Hematopoietic multipotent progenitor cell treated with erythropoietin and hydrocortisone succinate and interleukin-3 and kit ligand, for 15 days (in vitro differentiated cells): ENCODE measurements around the gene CITED2.
"Not testable (repeated sequence)": the region's sequence is repeated elsewhere in the genome, so short reads cannot be mapped to it uniquely, and the experiment has no call there.

Source experiments
- DNase-seq: peaks from one replicate; pipeline ENCODE4 v3.0.0-alpha.2; 2015; ENCODE audit warnings: low spot score

Gene CITED2, protein sequence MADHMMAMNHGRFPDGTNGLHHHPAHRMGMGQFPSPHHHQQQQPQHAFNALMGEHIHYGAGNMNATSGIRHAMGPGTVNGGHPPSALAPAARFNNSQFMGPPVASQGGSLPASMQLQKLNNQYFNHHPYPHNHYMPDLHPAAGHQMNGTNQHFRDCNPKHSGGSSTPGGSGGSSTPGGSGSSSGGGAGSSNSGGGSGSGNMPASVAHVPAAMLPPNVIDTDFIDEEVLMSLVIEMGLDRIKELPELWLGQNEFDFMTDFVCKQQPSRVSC

DNA sequence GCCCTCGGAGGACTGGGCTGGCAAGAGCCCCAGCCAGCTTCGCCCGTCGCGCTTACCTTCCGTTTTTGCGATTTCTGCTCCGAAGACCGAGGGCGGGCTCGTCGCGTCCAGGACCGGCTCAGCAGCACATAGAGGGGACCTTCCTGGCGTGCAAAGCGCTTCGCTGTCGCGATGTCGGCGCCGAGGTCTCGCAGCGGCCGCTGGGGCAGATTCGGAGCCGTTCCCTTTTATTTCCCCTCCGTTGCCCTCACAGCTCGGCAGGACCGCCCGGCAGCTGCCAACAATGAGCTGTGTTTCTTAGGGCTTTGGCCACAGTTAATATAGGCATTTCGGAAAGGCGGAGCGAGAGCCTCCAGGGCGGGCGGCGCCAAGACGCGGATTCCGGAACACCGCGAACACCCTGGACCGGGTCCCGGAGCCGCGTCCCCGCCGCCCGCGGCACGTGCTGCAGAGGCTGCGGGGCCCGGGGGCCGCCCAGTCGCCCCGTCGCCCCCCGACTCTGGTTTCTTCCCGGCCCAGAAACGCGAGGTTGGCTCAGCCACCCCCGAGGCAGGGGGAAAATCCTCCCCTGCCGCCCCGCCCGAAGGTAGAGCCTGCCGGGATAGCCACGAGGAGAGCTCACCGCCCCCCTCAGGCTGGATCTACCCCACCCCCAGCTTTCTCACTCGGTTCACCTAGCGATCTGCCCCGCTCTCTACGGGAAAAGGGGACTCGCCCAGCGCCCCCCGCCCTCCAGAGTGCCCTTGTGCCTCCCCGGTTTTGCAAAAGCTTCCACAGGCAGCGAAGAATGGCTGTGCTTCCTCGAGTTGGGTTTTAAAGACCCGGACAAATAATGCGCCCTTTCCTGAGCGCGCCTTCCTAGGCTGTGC, at the start of gene CITED2:
TSS of gene CITED2 (minus strand) at position 292 of the 869 bp plus-strand sequence. CDS start 704 bp downstream, outside the sequence.
- peak; percentile 95 for DNase-seq

DNA sequence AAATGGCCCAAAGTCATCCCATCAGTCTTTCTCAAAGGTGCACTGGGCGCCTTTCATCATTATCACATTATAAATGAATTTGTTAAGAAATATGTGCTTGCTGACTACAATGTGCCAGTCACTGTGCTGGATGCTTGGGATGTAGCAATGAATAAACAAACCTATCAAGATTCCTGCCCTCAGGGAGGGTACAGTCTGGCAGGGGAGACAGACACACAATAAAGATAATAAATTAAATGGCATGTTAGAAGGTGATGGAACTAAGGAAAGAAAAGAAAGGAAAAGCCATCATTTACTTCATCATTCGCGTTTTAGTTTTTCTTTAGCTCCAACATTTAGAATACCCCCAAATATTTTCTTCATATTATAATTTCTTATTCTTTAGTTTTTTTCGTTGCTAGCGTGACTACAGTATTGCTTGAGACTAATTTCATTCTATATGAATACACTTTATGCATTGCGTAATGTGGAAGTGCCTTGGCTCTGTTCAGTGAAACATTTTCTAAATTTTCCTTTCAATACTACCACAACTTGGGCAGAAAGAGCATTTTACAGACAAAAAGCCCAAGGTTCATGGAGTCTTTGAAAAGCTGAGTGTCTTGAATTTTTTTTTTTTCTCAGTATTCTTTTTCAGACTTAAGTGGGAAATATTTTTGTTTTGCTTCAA, 48.7 kb upstream of the CITED2 start:
- DNase-seq = no peak

DNA sequence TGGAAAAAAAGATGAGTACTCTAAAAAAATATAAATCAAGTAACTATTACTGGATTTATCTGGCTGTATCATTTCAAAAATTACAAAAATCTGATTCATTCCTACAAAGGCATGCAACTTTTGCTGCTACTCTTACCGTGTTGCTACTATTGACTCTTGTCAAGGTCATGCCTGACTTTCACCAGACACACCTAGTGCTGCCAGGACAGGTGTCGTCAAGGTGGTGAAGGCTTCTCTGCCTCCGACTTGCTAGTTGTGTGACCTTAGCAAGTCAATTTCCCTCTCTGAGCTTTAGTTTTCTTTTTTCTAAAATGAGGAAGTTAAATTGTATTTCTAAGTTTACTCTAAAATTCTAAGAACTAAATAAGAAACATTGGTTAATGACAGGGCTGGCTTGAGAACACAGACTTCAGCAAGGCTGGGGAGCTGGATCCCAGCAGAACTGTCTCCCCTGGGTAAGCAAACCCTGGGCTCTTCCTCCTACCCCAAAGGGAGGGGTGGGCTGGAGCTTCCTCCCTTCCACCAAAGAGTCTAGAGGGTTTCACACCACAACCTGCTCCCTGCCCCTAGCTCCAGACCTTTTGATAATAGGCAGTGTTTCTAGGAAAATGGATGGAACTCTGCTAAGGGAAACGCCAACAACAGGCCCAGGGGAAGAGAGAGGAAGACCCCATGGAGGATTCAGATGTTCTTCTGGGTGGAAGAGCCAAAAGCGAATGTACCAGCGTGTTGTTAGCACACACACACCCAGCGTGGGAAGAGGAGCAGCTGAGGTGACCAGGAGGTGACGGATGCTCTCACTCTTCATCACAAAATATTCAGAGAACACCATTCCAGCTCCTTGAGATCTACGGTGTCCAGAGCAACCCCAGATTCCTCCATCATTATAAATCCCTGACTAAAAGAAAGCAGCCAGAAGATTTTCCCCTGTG, 47.9 kb upstream of the CITED2 start:
- DNase-seq = no peak

DNA sequence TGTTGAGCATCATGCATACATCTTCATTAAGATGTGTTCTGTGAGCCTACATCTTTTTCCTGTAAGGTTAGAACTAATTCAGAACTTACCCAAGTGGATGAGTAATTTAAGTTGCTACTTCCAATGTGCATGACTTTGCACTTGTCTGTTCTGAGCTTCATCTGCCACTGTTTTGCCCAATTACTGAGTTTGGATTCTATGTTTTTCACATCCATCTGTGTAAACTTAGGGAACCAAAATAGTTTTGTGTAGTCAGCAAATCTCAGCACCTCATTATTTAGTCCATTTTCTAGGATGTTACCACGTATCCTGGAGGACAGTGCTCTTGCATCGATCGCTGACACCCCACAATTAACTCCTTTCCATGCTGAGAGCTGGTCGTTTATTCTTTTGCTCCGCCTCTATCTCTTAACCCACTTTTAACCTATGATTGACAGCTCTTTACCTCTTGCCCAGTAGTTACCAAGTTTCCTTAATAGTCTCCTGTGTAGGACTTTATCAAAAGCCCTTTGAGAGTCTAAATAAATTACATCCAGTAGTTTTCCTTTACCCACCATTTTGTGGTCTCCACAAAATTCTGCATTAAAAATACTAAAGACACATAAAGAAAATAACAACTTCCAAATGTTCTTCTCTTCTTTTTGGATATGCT, 44.2 kb upstream of the CITED2 start:
- peak; percentile 46 for DNase-seq

DNA sequence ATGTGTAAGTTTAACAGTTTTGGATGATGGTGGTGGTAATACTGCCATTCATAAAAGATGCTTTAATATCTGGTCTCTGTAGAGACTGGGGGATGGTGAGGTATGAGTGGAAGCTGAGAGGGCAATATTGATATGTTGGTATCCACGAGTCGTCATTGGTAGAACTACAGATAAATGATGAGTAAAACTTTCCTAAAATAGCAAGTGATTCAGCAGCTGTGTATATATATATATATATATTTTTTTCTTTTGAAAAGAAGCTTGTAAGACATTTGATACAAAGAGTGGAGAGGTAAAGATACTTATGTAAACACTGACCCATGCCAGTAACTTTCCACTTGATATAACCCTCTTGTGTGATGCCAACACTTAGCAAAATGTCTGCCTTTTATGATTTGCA, 41.7 kb upstream of the CITED2 start:
- DNase-seq = no peak

DNA sequence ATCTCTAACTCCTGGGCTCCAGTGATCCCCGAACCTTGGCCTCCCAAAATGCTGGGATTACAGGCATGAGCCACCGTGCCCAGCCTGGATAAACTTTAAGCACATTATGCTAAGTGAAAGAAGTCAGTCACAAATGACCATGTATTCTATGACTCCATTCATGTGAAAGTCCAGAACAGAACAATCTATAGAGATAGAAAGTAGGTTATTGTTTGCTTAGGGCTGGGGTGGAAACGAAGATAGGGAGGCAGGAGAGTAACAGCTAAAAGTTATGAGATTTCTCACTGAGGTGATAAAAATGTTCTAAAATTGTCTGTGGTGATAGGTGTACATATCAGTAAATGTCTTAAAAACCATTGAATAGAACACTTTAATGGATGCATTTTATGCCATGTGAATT, 40.9 kb upstream of the CITED2 start:
- DNase-seq = no peak

DNA sequence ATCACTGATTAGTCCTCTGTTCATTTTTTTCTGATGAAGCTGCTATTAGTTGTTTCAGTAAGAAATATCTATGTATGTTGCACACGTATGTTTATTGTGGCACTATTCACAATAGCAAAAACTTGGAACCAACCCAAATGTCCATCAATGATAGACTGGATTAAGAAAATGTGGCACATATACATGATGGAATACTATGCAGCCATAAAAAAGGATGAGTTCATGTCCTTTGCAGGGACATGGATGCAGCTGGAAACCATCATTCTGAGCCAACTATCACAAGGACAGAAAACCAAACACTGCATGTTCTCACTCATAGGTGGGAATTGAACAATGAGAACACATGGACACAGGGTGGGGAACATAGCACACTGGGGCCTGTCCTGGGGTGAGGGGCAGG, 37.7 kb upstream of the CITED2 start:
- not testable (repeated sequence) for DNase-seq

DNA sequence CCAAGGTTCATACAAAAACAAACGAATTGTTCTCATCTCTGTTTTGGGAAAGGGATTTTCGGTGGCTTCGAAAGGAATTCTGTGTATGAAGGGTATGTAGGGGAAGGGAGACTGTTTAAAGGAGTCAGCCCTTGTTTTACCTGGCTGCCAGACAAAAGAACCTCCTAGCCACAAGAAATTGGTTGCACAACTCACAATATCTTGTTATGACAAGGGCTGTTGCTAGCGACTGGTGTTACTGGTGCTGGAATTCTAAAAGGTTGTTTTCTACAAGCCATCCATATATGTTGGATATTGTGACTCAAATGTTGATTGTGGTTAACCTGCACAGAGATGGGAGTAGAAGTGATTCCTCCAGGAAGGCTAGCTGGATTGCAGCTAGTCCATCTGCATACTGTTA, 34.6 kb upstream of the CITED2 start:
- no peak for DNase-seq

DNA sequence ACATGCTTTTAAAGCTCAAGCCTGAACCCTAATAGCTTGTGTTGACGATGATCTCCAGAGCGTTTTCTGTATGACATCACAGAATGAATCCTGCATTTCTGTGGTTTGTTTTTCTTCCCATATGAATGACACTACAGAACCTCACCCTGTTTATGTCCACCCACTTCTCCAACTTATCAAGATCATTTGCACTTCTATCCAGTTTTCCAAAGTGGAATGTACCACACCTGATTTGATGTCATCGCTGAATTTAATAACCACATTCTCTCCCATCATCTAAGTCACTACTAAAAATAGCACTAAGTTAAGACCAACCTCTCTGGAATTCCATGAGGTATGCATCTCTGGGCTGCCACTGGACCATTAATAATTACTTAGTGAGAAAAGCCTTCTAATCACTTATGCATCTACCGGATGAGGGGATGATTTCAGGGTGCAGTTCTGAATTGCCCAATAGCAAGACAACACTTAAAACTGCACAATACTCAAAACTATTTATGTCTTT, 33.3 kb upstream of the CITED2 start:
- DNase-seq = no peak

DNA sequence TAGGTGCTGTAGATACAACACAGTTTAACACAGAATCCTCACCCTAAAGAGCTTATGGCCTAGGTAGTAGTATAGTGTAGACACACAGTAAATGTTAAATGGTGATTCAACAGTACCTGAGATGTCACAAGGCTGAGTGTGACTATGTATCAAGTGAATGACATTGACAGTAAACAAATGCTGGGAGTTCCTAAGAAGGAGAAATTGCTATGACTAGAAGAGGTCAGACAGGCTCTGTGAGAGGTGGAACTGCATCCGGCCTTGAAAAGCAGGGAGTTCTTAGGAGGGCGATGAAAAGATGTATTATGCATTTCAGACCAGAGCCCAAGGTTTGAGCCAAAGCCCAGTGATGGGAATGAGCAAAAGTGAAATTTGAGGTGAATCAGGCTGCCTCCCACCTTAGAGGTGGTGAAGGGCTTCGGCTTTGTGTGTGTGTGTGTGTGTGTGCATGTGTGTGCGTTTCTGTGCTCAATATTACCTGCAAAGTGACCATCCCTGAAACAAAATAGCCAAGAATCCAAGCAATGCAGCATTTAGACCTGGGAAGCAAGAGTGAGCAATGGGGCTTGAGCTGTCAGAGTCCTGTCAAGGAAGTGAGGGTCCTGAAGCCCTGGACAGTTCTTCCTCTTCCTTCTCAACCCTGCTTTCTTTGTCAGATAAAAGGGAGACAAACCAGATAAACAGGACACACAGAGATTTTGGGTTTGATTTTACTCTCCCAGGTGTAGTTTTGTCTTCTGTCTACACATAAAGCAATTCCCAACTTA, 32.3 kb upstream of the CITED2 start:
- DNase-seq = no peak

DNA sequence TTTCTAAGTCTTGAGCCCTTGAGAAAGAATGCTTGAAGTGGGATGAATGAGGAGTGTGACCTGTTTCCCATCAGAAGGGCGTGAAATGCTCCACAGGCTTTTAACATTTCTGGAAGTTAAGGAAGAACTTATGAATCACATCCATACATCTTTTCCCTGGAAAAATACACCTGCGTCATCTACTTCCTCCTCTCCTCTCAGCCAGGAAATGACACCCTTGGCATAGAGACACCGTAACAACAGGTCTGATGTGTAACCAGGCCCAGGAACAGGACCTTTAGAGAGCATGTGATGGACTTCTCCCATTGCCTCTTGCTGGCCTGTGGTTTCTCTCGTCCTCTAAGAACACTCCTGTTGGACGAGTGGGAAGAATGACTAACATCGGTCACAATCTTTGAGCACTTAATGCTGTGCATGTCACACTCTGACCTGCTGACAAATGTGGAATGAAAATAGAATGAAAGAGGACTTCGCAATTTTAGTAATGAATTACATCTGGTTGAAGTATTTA, 28.5 kb upstream of the CITED2 start:
- DNase-seq = no peak

DNA sequence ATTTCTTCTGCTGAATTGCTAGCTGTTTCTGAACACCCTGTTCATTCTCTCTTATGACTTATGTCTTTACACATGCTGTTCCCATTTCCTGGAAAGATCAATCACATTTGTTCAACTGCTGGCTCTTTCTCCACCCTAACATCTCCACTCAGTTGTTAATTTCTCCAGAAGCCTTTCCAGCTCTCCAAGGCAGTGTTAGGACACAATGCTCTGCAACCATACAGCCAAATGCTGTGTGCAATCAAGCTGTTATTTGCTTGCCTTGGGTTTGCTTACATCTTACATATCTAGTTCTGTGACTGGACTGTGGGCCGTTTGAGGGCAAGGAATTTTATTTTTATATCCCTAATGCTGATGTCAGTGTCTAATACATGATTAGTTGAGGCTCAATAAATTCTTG, 24.2 kb upstream of the CITED2 start:
- no peak for DNase-seq

DNA sequence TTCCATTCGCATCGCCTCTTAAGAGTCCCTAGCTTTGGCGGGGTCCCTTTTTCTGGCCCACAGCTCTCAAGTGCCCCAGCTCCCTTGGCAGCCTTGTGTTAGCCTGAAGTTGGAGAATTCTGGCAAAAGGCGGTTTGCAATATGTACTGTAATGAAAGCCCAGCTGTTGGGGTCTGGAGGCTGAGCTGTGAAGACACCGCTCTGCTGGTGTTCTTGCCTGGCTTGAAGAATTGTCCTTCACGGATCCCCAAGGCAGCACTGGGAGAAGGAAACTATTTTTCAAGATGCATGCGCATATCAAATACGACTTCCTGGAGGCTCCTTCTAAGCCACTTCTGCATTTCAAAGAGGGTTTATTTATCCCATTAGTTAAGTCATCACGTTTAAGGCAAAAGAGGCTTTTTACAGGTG, 21.4 kb upstream of the CITED2 start:
- no peak for DNase-seq

DNA sequence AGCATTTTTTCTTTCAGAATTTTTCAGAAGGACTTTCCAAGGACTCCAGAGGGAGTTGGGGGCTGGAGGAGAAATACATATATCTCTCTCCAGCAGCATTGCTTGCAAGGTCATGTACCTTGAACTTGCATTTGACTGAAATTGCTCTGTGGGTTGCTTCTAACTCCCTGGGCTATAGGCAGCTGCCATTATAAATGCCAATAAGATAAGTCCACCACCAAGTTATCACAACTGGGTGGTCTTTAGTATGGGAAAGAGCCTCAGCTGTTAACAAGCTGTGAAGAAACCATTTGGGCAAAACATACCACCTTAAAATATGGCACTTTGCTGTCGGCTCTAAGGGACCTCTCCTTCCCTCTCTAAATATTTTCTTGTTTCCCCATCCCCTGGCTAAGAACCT, 20.9 kb upstream of the CITED2 start:
- no peak for DNase-seq

DNA sequence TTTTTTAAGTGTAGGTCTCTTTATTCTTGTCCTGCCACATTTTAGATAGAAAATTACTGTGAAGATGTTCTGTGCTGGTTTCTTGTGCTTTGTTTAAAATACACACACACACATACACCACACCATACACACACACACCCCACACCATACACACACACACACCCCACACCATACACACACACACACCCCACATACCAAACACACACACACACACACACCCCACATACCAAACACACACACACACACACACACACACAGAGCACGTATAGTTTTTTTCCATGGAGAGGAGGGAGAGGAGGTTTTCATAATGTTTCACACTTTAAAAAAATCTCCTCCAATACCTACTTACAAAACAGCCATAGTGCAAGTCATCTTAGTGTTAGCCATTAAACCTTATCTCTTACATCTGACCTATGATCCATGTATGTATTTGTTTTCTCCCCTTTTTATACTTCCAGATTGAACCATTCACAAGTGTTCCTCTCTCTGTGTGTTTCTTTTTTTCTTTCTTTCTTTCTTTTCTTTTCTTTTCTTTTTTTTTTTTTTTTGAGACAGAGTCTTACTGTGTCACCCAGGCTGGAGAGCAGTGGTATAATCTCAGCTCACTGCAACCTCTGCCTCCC, 19.7 kb upstream of the CITED2 start:
- no peak for DNase-seq

DNA sequence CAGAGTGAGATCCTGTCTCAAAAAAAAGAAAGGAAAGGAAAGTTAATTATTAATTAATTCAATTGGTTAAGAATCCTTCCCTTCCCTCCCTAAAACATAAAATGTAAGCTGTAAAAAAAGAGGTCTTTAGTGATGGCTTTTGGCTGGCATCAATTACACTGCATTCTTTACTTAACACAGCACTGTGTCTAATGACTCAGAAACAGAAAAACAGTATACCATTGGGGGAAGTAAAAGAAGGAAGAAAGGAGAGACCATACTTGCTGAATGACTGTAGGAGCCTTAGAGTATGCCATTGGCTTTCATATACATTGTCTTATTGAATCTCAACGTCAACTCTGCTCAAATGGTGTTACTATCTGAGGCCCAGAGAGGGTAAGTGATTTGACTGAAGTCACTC, 18.3 kb upstream of the CITED2 start:
- no peak for DNase-seq

DNA sequence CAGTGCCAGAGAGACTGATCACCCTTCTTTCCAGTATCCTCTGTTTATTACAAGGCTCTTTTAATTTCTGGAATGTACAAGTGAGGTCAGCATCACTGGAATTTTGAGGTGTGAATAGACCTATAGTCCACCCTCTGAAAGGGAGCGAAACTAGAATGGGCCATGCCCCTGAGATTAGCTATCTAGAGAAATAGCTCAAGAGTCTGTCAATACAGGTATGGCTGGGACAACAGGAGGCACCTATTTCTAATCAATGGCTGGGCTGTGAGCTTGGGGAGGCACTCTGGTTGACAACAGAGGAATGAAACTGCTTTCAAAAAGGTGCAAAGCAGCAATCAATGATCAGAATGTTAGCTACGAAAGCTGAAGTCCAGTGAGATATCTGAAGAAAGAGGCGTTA, 17.3 kb upstream of the CITED2 start:
- no peak for DNase-seq

DNA sequence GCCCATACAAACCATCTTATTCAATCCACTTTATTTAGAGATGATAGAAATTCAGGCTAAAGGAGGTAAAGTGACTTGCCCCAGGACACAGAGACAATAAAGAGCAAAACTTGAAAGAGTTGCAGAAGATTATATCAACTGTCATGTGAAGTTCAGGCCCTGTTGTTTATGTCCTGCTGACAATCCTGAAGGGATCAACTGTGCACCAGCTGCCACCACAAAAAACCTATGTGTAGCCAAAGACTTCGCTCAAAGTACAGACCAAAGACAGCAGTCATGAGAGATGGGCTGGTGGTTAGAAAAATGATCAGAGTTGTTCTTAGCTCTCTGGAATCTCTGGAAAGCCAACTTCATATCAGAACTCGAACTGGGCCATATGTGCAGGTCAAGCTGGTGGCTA, 16.0 kb upstream of the CITED2 start:
- DNase-seq = no peak

DNA sequence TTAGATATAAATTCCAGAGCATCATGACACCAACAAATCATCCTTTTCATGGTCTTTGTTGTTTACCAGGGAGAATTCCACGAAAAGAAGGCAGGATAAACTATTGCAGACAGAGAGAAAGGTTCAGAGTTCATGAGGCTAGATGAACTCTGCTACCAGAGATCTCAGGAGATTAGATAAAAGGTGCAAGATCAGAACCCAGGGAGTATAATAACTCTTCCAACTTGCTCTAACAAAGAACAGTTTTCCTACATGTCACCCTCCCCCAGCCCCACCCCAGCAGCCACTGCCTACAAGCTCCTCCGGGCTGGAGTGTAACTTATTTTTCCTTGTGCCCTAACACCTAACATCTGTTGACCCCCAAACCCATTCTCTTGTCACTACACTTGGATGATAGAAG, 13.9 kb upstream of the CITED2 start:
- no peak for DNase-seq

DNA sequence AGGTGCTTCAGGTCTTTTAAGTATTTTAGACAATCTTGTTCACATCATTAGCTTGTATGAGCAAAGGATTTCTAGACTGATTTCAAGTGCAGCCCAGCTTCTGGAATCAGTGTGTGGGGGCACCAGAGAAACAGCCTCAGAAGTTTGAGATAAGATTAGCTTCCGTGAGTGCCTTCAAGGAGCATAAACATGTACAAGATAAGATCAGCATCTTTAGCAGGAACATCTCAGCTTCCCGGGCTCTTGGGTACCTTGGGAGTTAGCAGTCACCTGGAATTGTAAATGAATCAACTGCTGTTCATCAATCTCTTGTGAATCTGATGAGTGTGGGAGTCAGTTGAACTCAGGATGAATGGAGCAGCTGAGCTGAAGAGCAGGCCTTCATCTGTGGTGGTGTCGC, 12.0 kb upstream of the CITED2 start:
- DNase-seq = no peak
